NCI-H1105 treated with DMSO at 0.1 percent for 48 hours (cell line): ENCODE data around the gene BEST2.

Source experiments
- DNase-seq: peaks from one replicate; lab custom pipeline; 2025; lab: John Stamatoyannopoulos, UW

BEST2 gene

GRCh38 chr19:12731337-12731736 lies 20.3 kb upstream of the BEST2 start:
- no peak for DNase-seq

- DNase-seq: no peak
These were observed 18.0 kb upstream of the BEST2 start for GRCh38 chr19:12733369-12734214.

DNA sequence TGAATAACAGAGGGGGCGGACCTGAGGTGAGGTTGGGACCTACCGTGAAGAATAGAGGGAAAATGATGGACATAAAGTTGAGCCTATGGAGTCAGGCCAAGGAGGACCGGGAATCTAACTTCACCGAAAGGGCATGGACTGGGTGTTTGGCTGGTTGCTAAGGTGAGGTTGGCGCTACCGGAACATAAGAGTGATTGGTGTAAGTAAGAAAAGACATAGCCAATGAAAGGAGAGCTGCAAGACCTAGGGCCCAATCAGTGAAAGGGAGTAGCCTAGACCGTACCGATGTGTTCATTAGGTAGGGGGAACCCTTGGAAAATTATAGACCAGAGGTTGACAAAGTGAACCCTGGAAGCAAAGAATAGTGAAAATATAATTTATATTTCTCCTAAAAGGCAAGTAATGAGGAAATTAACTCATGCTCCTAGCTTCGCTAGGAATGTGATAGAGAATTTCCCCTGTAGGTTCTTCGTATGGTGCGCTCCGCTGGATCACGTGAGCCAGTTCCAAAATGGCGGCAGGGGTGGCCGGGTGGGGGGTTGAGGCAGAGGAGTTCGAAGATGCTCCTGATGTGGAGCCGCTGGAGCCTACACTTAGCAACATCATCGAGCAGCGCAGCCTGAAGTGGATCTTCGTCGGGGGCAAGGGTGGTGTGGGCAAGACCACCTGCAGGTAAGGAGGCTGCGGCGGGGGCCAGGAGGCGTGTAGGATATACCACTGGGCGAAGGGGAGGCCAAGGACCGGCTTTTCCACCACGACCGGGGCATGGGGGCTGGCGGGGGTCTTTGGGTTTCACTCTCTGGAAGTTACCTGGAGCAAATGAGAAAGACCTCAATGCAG lies 14.4 kb upstream of the BEST2 start, which contains the start of gene GET3:
GET3 (plus strand) TSS at position 503 of the 840 bp plus-strand sequence; CDS start at position 512, 9 bp downstream.
- DNase-seq: peak; percentile 100

DNA sequence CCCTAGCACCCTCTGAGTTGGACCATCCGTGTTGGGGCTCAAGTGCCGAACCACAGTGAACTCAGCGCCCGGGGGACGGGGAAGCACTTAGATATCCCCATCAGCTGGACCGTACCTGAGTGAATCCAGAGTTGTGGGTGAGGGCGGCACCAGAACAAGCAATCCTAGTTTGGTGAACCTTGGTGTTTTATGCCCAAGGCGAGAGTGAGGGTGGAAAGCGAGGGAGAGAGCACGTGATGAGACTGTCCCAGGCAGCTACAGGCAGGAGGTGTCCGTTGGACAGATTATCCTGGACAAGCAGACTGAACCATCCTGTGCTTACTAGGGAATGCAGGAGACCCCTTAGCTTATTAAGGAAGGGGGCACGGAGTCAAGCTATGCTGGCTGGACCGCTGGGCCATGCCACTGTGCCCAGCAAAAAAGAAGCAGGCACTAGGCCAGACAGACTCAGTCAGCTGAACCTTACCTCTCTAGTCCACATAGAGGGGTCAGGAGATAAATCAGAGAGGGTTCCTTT lies 13.7 kb upstream of the BEST2 start:
- DNase-seq: no peak

DNA sequence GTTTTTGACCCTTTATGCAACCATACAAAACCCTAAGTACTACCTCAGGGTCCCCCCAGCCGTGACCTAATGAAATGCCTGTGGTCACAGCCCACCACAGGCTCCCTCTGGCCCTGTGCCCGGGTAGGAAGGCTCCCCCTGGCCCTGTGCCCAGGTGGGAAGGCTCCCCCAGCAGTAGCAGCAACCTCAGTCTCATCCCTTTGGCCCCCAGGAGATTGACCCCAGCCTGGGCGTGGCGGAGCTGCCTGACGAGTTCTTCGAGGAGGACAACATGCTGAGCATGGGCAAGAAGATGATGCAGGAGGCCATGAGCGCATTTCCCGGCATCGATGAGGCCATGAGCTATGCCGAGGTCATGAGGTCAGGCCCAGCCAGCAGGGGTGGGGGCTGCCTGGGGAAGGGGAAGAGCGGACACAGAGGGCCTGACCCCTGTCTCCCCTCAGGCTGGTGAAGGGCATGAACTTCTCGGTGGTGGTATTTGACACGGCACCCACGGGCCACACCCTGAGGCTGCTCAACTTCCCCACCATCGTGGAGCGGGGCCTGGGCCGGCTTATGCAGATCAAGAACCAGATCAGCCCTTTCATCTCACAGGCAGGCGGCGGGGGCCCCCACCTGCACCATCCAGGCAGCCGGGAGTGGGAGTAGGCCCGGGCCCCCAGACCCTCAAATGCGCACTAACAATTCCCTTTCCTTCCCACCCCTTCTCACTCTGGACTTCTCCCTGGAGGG lies 6.3 kb upstream of the BEST2 start:
- DNase-seq: no peak

GRCh38 chr19:12748489-12748888 lies 3.1 kb upstream of the BEST2 start:
- no peak for DNase-seq

DNA sequence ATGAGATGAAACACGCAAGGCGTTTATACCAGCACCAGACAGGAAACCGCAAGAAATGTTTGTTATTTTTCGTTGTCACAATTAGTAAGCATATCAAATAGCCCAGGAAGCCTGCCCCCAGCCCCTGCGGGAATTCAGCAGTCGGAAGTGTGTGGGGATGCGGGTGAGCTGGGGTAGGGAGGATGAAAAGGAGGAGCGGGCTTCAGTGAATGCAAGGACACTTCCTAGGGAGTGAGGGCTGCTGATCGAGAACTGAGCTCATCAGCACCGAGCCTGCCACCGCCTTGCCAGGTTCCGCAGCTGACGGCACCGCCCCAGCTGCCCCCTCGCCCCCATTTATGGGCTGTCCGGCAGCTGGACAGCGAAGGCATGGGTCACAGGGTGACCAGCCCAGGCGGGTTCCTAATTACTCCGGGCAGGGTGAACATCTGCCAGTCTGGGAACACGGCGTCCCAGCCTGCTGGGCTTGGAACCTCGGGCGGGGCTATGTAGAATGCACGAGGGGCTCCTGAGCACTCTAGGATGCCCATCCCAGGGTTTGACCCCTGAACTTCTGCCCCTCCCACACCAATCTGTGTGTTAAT lies 1.6 kb upstream of the BEST2 start:
- peak; percentile 26 for DNase-seq

DNA sequence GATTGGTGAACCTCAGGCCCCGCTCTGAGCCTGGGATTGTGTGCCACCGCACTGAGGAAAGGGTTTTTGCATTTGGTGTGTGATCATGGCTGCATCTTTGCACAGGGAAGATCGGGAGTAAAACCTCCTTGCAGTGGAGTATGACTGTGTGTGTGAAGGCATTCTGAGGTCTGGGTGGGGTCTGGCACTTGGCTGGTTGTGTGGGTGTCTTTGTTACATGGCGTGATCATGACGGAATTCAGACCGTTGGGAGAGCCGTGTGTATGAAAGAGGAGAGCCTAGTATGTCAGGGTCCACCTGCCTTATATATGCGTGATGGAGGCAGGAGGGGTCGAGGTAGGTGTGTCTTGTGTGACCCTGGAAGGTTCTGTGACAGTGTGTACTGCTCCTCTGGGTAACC lies 740 bp upstream of the BEST2 start:
- no peak for DNase-seq

DNA sequence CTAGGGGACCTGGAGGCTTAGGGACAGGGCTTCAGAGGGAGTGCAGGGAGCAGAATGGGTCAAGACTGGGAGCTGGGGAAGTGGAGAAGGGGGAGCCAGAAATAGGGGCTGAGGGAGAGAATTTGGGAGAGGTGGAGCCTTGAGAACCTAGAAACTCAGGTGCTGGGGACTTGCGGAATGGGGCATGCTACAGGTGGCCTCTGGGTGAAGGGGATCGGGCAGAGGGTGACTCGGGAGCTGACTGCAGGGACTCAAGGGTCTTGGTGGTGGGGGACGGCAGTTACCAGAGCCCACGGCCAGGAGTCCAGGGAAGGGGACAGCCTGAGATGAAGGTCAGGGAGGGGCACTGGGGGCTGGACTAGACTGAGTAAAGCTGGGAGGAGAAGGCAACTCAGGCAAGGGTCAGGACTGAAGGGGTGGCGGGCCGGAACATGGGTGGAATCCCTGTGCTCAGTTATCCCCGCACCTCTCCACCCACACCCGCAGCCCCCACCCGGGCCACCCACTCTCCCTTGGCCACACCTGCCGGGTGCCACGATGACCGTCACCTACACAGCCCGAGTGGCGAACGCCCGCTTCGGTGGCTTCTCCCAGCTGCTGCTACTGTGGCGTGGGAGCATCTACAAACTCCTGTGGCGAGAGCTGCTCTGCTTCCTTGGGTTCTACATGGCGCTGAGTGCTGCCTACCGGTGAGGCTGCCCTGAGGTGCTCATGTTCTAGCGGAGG lies 628 bp downstream of the BEST2 start:
- no peak for DNase-seq

DNA sequence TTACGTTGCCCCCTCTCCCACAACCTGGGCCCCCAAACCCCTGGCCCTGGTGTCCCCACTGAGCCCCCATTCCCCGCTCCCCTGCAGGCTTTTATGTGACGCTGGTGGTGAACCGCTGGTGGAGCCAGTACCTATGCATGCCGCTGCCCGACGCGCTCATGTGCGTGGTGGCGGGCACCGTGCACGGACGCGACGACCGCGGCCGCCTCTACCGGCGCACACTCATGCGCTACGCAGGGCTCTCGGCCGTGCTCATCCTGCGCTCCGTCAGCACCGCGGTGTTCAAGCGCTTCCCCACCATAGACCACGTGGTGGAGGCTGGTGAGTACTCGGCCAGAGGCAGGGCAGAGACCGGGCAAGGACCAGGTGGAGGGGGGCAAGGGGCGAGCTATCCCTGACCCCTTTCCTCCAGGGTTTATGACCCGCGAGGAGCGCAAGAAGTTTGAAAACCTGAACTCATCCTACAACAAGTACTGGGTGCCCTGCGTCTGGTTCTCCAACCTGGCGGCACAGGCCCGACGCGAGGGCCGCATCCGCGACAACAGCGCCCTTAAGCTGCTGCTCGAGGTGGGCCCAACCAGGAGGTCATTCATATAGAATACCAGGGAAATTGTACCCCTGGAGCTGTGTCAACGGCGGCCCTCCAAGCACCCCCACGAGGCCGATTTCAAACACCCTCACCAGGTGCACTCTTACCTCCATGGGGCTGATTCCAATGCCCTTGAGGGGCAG lies 3.0 kb downstream of the BEST2 start:
- DNase-seq: no peak

DNA sequence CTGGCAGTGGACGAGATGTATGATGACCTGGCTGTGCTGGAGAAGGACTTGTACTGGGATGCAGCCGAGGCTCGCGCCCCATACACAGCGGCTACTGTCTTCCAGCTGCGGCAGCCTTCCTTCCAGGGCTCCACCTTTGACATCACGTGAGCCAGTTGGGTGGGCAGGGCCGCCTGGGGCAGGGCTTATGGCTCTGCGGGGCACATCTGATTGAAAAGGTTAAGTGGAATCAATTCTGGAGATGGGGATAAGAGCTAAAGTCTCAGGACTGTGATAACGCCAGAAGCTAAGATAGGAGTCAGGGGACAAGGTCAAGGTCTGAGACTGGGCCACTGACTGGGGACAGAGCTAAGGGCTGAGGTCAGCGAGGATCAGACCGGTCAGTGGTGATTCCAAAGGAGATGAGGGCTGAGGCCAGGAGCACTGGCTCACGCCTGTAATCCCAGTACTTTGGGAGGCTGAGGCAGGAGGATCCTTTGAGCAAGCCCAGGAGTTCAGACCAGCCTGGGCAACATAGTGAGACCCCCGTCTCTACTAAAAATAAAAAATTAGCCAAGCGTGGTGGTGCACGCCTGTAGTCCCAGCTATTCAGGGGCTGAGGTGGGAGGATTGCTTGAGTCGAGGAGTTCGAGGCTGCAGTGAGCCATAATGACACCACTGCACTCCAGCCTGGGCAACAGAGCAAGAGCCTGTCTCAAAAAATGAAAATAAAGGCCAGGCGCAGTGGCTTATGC lies 4.7 kb downstream of the BEST2 start:
- DNase-seq: no peak

DNA sequence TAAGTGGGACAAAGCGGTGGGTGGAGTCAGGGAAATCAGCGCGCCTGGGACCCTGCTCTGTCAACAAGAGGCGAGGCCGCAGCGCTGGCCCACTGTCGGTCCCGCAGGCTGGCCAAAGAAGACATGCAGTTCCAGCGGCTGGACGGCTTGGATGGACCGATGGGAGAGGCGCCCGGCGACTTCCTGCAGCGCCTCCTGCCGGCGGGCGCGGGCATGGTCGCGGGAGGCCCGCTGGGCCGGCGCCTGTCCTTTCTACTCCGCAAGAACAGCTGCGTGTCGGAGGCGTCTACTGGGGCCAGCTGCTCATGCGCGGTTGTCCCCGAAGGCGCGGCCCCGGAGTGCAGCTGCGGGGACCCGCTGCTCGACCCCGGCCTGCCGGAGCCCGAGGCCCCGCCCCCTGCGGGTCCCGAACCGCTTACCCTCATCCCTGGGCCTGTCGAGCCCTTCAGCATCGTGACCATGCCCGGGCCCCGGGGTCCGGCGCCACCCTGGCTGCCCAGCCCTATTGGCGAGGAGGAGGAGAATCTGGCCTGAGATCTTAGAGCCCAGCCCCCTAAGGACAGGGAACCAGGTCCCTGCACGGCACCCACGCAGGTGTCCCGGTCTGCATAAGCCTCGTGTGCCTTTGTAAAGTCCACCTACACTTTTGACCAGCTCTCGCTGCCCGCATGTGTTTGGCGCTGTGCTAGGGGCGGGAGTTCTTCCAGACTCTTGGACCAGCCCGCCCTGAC lies 6.1 kb downstream of the BEST2 start:
- peak; percentile 64 for DNase-seq

GRCh38 chr19:12759686-12760085 lies 8.1 kb downstream of the BEST2 start:
- no peak for DNase-seq

DNA sequence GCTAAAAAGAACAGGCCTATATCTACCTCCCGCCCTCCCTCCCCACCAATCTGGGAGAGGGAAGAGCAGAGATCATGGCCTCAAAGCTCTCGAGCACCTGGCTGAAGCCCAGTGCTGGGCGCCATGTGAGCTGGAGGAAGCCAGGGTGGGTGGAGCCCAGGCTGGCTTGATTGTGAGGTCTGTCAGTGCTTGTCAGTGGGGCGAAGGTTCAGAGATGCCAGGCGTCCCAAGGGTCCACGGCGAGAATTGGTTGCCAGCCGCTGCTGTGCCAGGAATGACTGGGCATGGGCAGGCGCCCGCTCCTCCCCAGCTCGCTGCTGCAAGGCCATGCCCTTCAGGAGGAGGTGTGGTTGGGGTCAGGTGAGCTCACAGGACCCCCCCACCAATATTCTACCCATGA lies 11.5 kb downstream of the BEST2 start:
- no peak for DNase-seq

DNA sequence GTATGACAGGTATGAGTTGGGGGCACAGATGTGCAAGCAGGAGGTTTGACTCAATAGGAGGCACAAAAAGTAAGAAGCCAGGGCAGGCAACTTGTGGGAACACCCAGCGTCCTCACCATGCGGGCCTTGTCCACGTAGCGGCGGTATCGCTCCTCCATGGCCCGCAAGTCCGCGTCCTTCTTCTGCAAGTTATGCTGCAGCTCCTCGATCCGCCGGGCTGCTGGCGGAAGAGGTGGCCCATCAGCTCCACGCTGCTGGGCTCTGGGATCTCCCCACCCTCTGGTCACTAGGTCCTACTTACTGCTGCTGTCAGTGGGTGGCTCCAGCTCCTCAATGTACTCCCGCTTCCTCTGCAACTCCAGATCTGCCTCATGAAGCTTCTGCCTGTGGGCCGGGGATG lies 13.1 kb downstream of the BEST2 start:
- no peak for DNase-seq

DNA sequence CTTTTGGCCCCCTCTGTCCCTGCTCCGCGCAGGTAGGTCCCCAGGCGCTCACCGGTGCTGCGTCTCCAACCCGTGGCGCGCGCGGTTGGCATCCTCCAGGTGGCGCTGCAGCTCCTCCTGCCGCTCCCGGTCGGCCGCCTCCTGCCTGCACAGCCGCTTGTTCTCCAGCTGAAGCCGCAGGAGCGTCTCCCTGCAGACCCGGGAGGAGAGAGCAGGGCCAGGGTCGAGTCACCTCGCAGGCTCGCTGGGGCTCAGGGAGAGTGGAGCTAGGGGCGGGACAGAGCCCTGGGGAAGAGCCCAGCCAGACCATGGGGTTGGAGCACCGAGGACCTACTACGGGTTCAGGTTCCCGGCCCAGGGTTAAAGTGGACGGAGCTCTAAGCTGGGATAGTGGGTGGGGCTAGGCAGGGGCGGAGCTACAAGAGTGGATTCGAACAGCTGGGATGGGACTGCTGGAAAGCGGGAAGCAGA lies 14.5 kb downstream of the BEST2 start:
- DNase-seq: no peak

DNA sequence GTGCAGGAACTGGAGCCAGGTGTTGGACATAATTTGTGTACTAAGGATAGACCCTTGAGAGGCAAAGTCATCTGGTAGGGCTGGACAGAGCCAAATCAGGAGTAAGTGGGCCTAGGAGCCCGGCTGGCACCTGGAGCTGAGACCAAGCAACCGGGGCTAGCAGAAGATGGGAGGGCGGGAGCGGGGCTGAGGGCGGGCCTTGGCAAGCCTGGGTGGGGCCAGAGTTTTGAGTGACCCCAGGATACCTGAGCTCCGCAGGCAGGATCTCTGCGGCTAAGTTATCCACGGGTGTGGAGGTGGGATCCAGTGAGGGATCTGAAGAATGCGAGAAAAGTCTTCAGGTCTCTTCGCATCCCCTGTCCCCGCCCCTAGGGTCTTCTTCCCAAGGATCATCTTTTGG lies 15.6 kb downstream of the BEST2 start:
- DNase-seq: no peak

DNA sequence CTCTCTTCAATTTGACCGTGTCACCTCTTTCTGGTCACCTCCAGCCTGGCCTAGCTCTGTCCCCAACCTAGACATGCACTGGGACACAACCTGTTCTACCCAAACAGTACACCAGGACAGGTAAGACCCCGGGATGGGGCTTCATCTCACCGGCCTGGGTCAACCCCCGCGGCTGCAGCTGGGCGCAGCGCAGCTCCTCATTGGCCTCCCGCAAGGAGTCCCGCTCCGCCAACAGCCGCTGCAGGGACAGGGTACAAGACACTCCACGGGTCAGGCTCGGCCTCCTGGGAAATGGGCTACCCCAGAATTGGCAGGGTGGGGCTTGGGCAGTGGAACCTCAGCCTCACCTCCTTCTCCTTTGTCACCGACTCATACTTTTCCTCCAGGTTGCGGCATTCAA lies 16.1 kb downstream of the BEST2 start:
- DNase-seq: no peak

DNA sequence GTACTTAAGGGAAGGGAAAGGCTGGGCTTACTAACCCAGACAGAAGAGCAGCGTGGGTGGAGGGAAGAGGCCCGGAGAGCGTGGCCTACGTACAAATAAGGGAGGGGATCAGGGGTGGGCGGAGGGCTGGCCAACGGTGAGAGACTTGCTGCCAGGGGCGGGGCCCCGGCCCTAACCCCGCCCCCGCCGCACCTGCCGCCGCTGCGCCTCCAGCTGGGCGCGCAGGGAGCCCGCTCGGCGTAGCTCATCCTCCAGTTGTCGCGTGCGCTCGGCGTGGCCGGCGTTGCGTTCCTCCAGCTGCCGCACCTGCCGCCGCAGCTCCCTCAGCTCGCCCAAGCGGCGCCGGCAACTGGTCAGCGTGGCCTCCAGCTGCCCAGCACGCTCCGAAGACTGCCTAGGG lies 18.1 kb downstream of the BEST2 start:
- DNase-seq: no peak
